ENCODE results near the gene LGALS7.

Gene LGALS7

GRCh38 chr19:38725469-38726283 lies 47.6 kb downstream of the LGALS7 start:
- no CpG with 5 or more reads among the region's 21 CpGs for WGBS, 2 donors (ENCODE audit: extremely low coverage in 2 of 2, insufficient read length in 2 of 2, insufficient replicate concordance in 1 of 2)
- Histone ChIP-seq H2AFZ (ENCODE audit: low read length) (no peak overlapping the region), H3K4me3 (ENCODE audit: low read length in 2 of 2) (no peak overlapping the region), H3K4ac (ENCODE audit: low read length) (no peak overlapping the region), H3K18ac (ENCODE audit: low read length) (no peak overlapping the region), H4K8ac (ENCODE audit: low read depth, low read length) (peak overlapping the region; percentile 43), H3K9ac (ENCODE audit: low read depth, low read length, poor library complexity) (no peak overlapping the region), H2AK5ac (ENCODE audit: low read depth, low read length) (no peak overlapping the region), H3K79me1 (ENCODE audit: low read depth, low read length) (peaks cover 20% of the 10 kb centered on the region), H3K27me3 (ENCODE audit: control insufficient read depth in 3 of 3, insufficient read depth in 3 of 3, low read depth in 1 of 3, low read length in 3 of 3) (no peaks in the 10 kb centered on the region), H2BK12ac (ENCODE audit: low read length) (no peak overlapping the region), H2BK120ac (ENCODE audit: low read depth, low read length) (no peak overlapping the region), H3K23ac (ENCODE audit: low read depth, low read length, poor library complexity) (no peak overlapping the region), H4K91ac (ENCODE audit: low read depth, low read length, poor library complexity) (no peak overlapping the region), H3K4me2 (ENCODE audit: insufficient read depth, low read length, poor library complexity, severe bottlenecking) (no peak overlapping the region), H3K36me3 (replicated peaks in 1 of 2; ENCODE audit: control insufficient read depth in 2 of 2, insufficient read depth in 2 of 2, low read length in 2 of 2) (peaks cover 64 to 96% of the 10 kb centered on the region in 2 donors), H2BK15ac (ENCODE audit: low read length) (no peak overlapping the region), H3K14ac (ENCODE audit: low read length) (no peak overlapping the region), H3K4me1 (ENCODE audit: control insufficient read depth in 2 of 2, insufficient read depth in 1 of 2, low read depth in 1 of 2, low read length in 2 of 2) (peaks cover 7 to 14% of the 10 kb centered on the region in 2 donors), H2BK5ac (ENCODE audit: low read length) (no peak overlapping the region), H3K9me3 (replicated peaks in 1 of 2; ENCODE audit: control insufficient read depth in 2 of 2, insufficient read depth in 1 of 2, low read depth in 1 of 2, low read length in 2 of 2) (no peaks in the 10 kb centered on the region), H3K27ac (replicated peaks; ENCODE audit: low read length) (no peak overlapping the region)
- DNase-seq (ENCODE audit: low spot score), result no peak

DNA sequence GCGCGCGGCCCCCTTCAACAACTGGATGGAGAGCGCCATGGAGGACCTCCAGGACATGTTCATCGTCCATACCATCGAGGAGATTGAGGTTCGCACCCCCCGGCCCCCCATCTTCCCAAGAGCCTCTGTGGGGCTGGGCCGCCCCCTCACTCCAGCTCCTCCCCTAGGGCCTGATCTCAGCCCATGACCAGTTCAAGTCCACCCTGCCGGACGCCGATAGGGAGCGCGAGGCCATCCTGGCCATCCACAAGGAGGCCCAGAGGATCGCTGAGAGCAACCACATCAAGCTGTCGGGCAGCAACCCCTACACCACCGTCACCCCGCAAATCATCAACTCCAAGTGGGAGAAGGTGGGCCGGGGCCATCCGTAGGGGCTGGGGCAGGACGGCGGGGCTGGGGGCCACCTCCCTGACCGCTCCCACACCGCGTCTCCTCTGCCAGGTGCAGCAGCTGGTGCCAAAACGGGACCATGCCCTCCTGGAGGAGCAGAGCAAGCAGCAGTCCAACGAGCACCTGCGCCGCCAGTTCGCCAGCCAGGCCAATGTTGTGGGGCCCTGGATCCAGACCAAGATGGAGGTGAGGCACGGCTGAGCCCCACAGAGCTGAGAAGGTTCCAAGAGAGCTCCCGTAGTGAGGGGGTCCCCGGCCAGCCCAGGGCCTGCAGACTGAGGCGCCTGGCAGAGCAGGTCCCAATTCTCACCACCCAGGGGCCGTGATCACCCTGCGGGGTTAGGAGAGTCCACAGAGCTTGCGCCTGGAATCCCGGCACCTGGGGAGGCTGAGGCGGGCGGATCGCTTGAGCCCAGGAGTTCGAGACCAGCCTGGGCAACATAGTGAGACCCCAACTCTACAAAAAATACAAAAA lies 49.1 kb downstream of the LGALS7 start:
- no CpG with 5 or more reads among the region's 42 CpGs for WGBS, 2 donors (ENCODE audit: extremely low coverage in 2 of 2, insufficient read length in 2 of 2, insufficient replicate concordance in 1 of 2)
- H3K14ac ChIP-seq (ENCODE audit: low read length), result no peak overlapping the region
- peaks cover 7 to 19% of the 10 kb centered on the region in 2 donors for H3K4me1 ChIP-seq (ENCODE audit: control insufficient read depth in 2 of 2, insufficient read depth in 1 of 2, low read depth in 1 of 2, low read length in 2 of 2)

GRCh38 chr19:38723606-38723965 lies 49.7 kb downstream of the LGALS7 start:
- no peak overlapping the region for H2BK5ac ChIP-seq (ENCODE audit: low read length)
- no peak overlapping the region for H4K91ac ChIP-seq (ENCODE audit: low read depth, low read length, poor library complexity)
- WGBS, 2 donors (ENCODE audit: extremely low coverage in 2 of 2, insufficient read length in 2 of 2, insufficient replicate concordance in 1 of 2), result no CpG with 5 or more reads among the region's 11 CpGs
- no peak overlapping the region for H3K4me3 ChIP-seq (ENCODE audit: low read length in 2 of 2)
- no peaks in the 10 kb centered on the region for H3K27me3 ChIP-seq (ENCODE audit: control insufficient read depth in 3 of 3, insufficient read depth in 3 of 3, low read depth in 1 of 3, low read length in 3 of 3)
- H3K14ac ChIP-seq (ENCODE audit: low read length), result peak overlapping the region; percentile 64
- H3K9me3 ChIP-seq (replicated peaks in 1 of 2; ENCODE audit: control insufficient read depth in 2 of 2, insufficient read depth in 1 of 2, low read depth in 1 of 2, low read length in 2 of 2), result no peaks in the 10 kb centered on the region
- no peak overlapping the region for H4K8ac ChIP-seq (ENCODE audit: low read depth, low read length)
- peak overlapping the region; percentile 46 for H2AK5ac ChIP-seq (ENCODE audit: low read depth, low read length)
- H2AFZ ChIP-seq (ENCODE audit: low read length), result no peak overlapping the region
- H3K27ac ChIP-seq (replicated peaks; ENCODE audit: low read length), result no peak overlapping the region
- no peak overlapping the region for H3K9ac ChIP-seq (ENCODE audit: low read depth, low read length, poor library complexity)
- peak overlapping the region; percentile 96 for H3K23ac ChIP-seq (ENCODE audit: low read depth, low read length, poor library complexity)
- peaks cover 7 to 22% of the 10 kb centered on the region in 2 donors for H3K4me1 ChIP-seq (ENCODE audit: control insufficient read depth in 2 of 2, insufficient read depth in 1 of 2, low read depth in 1 of 2, low read length in 2 of 2)
- H3K79me1 ChIP-seq (ENCODE audit: low read depth, low read length), result peaks cover 23% of the 10 kb centered on the region
- H3K4ac ChIP-seq (ENCODE audit: low read length), result no peak overlapping the region
- H2BK12ac ChIP-seq (ENCODE audit: low read length), result no peak overlapping the region
- H2BK15ac ChIP-seq (ENCODE audit: low read length), result peak overlapping the region; percentile 58
- H3K18ac ChIP-seq (ENCODE audit: low read length), result peak overlapping the region; percentile 48
- H3K36me3 ChIP-seq (replicated peaks in 1 of 2; ENCODE audit: control insufficient read depth in 2 of 2, insufficient read depth in 2 of 2, low read length in 2 of 2), result peaks cover 68 to 99% of the 10 kb centered on the region in 2 donors
- no peak overlapping the region for H3K4me2 ChIP-seq (ENCODE audit: insufficient read depth, low read length, poor library complexity, severe bottlenecking)
- DNase-seq (ENCODE audit: low spot score), result no peak
- no peak overlapping the region for H2BK120ac ChIP-seq (ENCODE audit: low read depth, low read length)

More for the DNA sequence above, 49.1 kb downstream of the LGALS7 start:
- Histone ChIP-seq H3K18ac (ENCODE audit: low read length) (peak overlapping the region; percentile 48), H4K91ac (ENCODE audit: low read depth, low read length, poor library complexity) (no peak overlapping the region), H3K4me3 (ENCODE audit: low read length in 2 of 2) (no peak overlapping the region), H3K23ac (ENCODE audit: low read depth, low read length, poor library complexity) (peak overlapping the region; percentile 96), H3K9ac (ENCODE audit: low read depth, low read length, poor library complexity) (no peak overlapping the region), H2BK120ac (ENCODE audit: low read depth, low read length) (no peak overlapping the region), H2AFZ (ENCODE audit: low read length) (no peak overlapping the region), H3K79me1 (ENCODE audit: low read depth, low read length) (peaks cover 25% of the 10 kb centered on the region), H2BK15ac (ENCODE audit: low read length) (no peak overlapping the region), H3K36me3 (replicated peaks in 1 of 2; ENCODE audit: control insufficient read depth in 2 of 2, insufficient read depth in 2 of 2, low read length in 2 of 2) (peaks cover 69 to 99% of the 10 kb centered on the region in 2 donors), H2BK12ac (ENCODE audit: low read length) (no peak overlapping the region), H3K4me2 (ENCODE audit: insufficient read depth, low read length, poor library complexity, severe bottlenecking) (no peak overlapping the region), H4K8ac (ENCODE audit: low read depth, low read length) (no peak overlapping the region), H2AK5ac (ENCODE audit: low read depth, low read length) (no peak overlapping the region), H3K9me3 (replicated peaks in 1 of 2; ENCODE audit: control insufficient read depth in 2 of 2, insufficient read depth in 1 of 2, low read depth in 1 of 2, low read length in 2 of 2) (no peaks in the 10 kb centered on the region), H2BK5ac (ENCODE audit: low read length) (no peak overlapping the region), H3K27ac (replicated peaks; ENCODE audit: low read length) (no peak overlapping the region), H3K27me3 (ENCODE audit: control insufficient read depth in 3 of 3, insufficient read depth in 3 of 3, low read depth in 1 of 3, low read length in 3 of 3) (no peaks in the 10 kb centered on the region), H3K4ac (ENCODE audit: low read length) (no peak overlapping the region)
- no peak for DNase-seq (ENCODE audit: low spot score)
